ENCODE data around the gene B9D1.

B9D1 gene

GRCh38 chr17:19302791-19303331 is 59.7 kb downstream of the B9D1 start:
- DNase-seq (ENCODE audit: low read depth in 1 of 2, low spot score in 1 of 2): no peak
- in situ Hi-C loops (cut with HindIII; ENCODE audit: low pct_unique_long_range_greater_than_20kb, low sequenced_read_pairs): no loop called here
- TF ChIP-seq JUND (IDR thresholded peaks at IDR 0.05; ENCODE audit: low read depth): no peak

- in situ Hi-C loops (cut with HindIII; ENCODE audit: low pct_unique_long_range_greater_than_20kb, low sequenced_read_pairs): no loop called here
- no peak for DNase-seq (ENCODE audit: low read depth in 1 of 2, low spot score in 1 of 2)
- no peak for TF ChIP-seq JUND (IDR thresholded peaks at IDR 0.05; ENCODE audit: low read depth)
Observed at GRCh38 chr17:19301973-19302372, 60.5 kb downstream of the B9D1 start.

GRCh38 chr17:19301274-19301951 is 61.1 kb downstream of the B9D1 start:
- in situ Hi-C loops (cut with HindIII; ENCODE audit: low pct_unique_long_range_greater_than_20kb, low sequenced_read_pairs): no loop called here
- TF ChIP-seq JUND (IDR thresholded peaks at IDR 0.05; ENCODE audit: low read depth): no peak
- DNase-seq (ENCODE audit: low read depth in 1 of 2, low spot score in 1 of 2): no peak

GRCh38 chr17:19299866-19300265 is 62.7 kb downstream of the B9D1 start:
- in situ Hi-C loops (cut with HindIII; ENCODE audit: low pct_unique_long_range_greater_than_20kb, low sequenced_read_pairs): no loop called here
- DNase-seq (ENCODE audit: low read depth in 1 of 2, low spot score in 1 of 2): no peak
- no peak for TF ChIP-seq JUND (IDR thresholded peaks at IDR 0.05; ENCODE audit: low read depth)

GRCh38 chr17:19299214-19299747 is 63.2 kb downstream of the B9D1 start:
- in situ Hi-C loops (cut with HindIII; ENCODE audit: low pct_unique_long_range_greater_than_20kb, low sequenced_read_pairs): no loop called here
- DNase-seq (ENCODE audit: low read depth in 1 of 2, low spot score in 1 of 2): no peak
- TF ChIP-seq JUND (IDR thresholded peaks at IDR 0.05; ENCODE audit: low read depth): no peak

GRCh38 chr17:19298569-19299213 is 63.8 kb downstream of the B9D1 start:
- in situ Hi-C loops (cut with HindIII; ENCODE audit: low pct_unique_long_range_greater_than_20kb, low sequenced_read_pairs): no loop called here
- no peak for TF ChIP-seq JUND (IDR thresholded peaks at IDR 0.05; ENCODE audit: low read depth)
- DNase-seq (ENCODE audit: low read depth in 1 of 2, low spot score in 1 of 2): no peak

DNA sequence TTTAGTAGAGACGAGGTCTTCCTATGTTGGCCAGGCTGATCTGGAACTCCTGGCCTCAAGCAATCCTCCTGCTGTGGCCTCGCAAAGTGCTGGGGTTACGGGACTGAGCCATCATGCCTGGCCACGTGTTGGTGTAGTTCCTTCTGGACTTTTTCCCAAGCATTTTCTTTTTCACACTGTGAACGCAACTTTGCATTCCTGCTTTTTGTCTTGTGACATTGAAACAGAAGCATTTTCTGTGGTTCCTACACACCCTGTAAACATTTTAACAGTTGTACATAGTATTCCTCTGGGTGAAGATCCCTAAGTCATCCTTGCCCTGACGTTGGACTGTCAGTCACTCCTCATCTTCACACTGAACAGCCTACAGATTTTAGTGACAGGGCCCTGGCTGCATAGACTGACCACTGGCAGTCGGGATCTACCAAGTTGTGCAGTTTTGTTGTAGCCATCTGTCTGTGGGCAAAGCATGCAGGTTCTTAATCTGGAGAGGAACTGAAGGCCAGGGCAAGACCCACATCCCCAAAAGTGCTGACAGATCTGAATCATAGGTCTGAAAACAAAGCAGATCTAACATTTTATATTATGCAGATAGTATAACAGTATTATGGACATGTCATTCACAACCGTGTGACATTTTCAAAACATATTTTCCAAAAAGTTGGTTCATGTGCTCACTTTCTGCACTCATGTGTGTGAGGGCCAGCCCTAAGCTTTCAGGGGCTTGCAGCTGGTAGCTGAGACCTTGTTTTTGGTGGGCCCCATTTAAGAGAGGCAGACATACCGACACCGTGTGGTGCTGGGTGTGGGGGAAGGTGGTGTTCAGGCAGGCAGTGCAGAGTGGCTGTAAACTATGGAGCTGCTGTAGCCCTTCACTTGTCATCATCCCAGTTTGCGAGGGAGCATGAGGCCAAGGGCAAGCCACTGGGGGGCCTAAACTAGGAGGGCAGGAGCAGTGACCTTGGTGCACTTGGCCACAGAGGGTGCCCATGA is 65.4 kb downstream of the B9D1 start:
- no peak for DNase-seq (ENCODE audit: low read depth in 1 of 2, low spot score in 1 of 2)
- no peak for TF ChIP-seq JUND (IDR thresholded peaks at IDR 0.05; ENCODE audit: low read depth)
- in situ Hi-C loops (cut with HindIII; ENCODE audit: low pct_unique_long_range_greater_than_20kb, low sequenced_read_pairs): no loop called here

DNA sequence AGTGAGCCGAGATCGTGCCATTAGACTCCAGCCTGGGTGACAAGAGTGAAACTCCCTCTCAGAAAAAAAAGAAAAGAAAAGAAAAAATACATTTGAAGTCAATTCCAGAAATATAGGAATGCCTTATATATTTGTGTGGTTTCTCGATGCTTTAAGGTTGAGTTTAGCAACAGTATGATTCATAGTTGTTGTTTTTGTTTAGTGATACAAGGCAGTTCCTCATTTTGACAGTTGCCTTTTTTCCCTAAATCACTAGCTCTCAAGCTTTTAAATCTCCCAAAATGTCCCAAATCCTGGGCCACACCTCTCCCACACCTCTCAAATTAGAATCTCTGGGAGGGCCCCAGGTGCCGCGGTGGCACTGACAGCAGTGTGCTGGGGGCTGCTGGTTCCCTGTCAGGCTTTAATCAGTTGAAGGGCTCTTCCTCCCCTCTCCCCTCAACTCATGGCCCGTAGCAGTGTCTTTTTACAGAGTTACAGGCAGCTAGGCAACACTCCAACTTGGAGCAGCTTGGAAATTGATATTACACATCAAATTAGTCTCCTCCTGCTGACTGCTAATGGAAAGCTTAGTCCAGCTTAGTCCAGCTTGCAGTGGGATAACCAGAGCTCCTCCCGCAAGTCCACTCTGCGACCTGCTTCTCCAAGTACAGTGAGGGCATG is 66.9 kb downstream of the B9D1 start:
- no peak for TF ChIP-seq JUND (IDR thresholded peaks at IDR 0.05; ENCODE audit: low read depth)
- DNase-seq (ENCODE audit: low read depth in 1 of 2, low spot score in 1 of 2): no peak
- in situ Hi-C loops (cut with HindIII; ENCODE audit: low pct_unique_long_range_greater_than_20kb, low sequenced_read_pairs): no loop called here

- no peak for DNase-seq (ENCODE audit: low read depth in 1 of 2, low spot score in 1 of 2)
- in situ Hi-C loops (cut with HindIII; ENCODE audit: low pct_unique_long_range_greater_than_20kb, low sequenced_read_pairs): no loop called here
- TF ChIP-seq JUND (IDR thresholded peaks at IDR 0.05; ENCODE audit: low read depth): no peak
Observed at GRCh38 chr17:19294443-19294842, 68.1 kb downstream of the B9D1 start.

All from T47D (cell line).